ENCODE measurements around the gene OSBPL9. TPM values are rescaled to one million over a fixed set of nuclear protein-coding genes. Genes with fewer than 3 reads are reported as not detected.

OSBPL9 gene
- total and polyA plus RNA-seq, 9 of the 15 experiments (the other 6 are each of a cell fraction or from before 2014, with no cell fraction given) = 43.9 to 217 (median 170) TPM

GRCh38 chr1:51729156-51729823 lies 112.4 kb downstream of the OSBPL9 start (continued):
- no peak for TF ChIP-seq MBD1 (CRISPR knock-in tag; IDR thresholded peaks at IDR 0.05)
- TF ChIP-seq ATF4 (CRISPR knock-in tag; IDR thresholded peaks at IDR 0.05) = 0 out of 2 replicates have a peak, but pooled peaks have one; percentile 55
- peak; percentile 92 to 93 for TF ChIP-seq NRF1 (conservative IDR thresholded peaks at IDR 0.05 in 1 of 2, IDR thresholded peaks at IDR 0.05 in 1 of 2)
- peak; percentile 94 for TF ChIP-seq POLR2A (conservative IDR thresholded peaks at IDR 0.05)
- TF ChIP-seq ZNF589 (CRISPR knock-in tag; IDR thresholded peaks at IDR 0.05; ENCODE audit: low read depth) = no peak
- no peak for TF ChIP-seq SLC30A9 (CRISPR knock-in tag; IDR thresholded peaks at IDR 0.05)
- TF ChIP-seq, protein P1, sequence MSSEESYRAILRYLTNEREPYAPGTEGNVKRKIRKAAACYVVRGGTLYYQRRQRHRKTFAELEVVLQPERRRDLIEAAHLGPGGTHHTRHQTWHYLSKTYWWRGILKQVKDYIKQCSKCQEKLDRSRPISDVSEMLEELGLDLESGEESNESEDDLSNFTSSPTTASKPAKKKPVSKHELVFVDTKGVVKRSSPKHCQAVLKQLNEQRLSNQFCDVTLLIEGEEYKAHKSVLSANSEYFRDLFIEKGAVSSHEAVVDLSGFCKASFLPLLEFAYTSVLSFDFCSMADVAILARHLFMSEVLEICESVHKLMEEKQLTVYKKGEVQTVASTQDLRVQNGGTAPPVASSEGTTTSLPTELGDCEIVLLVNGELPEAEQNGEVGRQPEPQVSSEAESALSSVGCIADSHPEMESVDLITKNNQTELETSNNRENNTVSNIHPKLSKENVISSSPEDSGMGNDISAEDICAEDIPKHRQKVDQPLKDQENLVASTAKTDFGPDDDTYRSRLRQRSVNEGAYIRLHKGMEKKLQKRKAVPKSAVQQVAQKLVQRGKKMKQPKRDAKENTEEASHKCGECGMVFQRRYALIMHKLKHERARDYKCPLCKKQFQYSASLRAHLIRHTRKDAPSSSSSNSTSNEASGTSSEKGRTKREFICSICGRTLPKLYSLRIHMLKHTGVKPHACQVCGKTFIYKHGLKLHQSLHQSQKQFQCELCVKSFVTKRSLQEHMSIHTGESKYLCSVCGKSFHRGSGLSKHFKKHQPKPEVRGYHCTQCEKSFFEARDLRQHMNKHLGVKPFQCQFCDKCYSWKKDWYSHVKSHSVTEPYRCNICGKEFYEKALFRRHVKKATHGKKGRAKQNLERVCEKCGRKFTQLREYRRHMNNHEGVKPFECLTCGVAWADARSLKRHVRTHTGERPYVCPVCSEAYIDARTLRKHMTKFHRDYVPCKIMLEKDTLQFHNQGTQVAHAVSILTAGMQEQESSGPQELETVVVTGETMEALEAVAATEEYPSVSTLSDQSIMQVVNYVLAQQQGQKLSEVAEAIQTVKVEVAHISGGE (CRISPR knock-in tag; IDR thresholded peaks at IDR 0.05) = peak in 1 of 3 experiments; percentile 68; a peak in 1 of 6 replicates
- peak; percentile 32 for TF ChIP-seq TAF9B (IDR thresholded peaks at IDR 0.05; ENCODE audit: partially characterized antibody)
- no peak for TF ChIP-seq ATF3 (IDR thresholded peaks at IDR 0.05)
- TF ChIP-seq ATF3 (CRISPR knock-in tag; conservative IDR thresholded peaks at IDR 0.05) = no peak
- TF ChIP-seq FOXJ3 (CRISPR knock-in tag; IDR thresholded peaks at IDR 0.05) = no peak
- peak; percentile 71 for TF ChIP-seq GABPA (tag; conservative IDR thresholded peaks at IDR 0.05; ENCODE audit: low read depth)
- TF ChIP-seq ZNF57 (CRISPR knock-in tag; IDR thresholded peaks at IDR 0.05) = no peak
- TF ChIP-seq NFIC (IDR thresholded peaks at IDR 0.05) = no peak
- TF ChIP-seq, protein P2, sequence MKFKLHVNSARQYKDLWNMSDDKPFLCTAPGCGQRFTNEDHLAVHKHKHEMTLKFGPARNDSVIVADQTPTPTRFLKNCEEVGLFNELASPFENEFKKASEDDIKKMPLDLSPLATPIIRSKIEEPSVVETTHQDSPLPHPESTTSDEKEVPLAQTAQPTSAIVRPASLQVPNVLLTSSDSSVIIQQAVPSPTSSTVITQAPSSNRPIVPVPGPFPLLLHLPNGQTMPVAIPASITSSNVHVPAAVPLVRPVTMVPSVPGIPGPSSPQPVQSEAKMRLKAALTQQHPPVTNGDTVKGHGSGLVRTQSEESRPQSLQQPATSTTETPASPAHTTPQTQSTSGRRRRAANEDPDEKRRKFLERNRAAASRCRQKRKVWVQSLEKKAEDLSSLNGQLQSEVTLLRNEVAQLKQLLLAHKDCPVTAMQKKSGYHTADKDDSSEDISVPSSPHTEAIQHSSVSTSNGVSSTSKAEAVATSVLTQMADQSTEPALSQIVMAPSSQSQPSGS (CRISPR knock-in tag; IDR thresholded peaks at IDR 0.05) = no peak
- no peak for TF ChIP-seq THAP7 (CRISPR knock-in tag; IDR thresholded peaks at IDR 0.05)
- no peak for TF ChIP-seq GABPB2 (CRISPR knock-in tag; conservative IDR thresholded peaks at IDR 0.05)
- no peak for TF ChIP-seq ZNF695 (CRISPR knock-in tag; IDR thresholded peaks at IDR 0.05)
- TF ChIP-seq IFI16 (CRISPR knock-in tag; IDR thresholded peaks at IDR 0.05) = no peak
